Activated gamma-delta T cell treated with Interleukin-2 at 50 U/mL for 16 hours (primary cell): ENCODE results near the gene SNAP25.

Experiments used
- DNase-seq: peaks from one replicate; pipeline ENCODE4 v3.0.0-alpha.2; 2020

Gene SNAP25

DNA sequence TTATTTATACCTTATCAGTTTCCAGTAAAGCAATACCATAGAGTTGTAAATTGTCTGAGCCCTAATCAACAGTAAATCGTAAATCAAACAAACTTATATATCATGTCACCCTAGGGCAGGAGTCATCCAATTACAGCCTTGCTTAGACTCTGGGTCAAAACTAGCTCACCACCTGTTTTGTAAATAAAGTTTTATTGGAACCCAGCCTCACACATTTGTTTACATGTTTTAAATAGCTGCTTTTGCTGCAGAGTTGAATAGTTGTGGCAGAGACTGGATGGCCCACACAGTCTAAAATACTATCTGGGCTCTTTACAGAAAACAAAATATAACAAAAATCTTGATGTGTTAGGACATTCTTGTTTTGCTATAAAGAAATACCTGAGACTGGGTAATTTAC lies 121.0 kb downstream of the SNAP25 start:
- DNase-seq, result no peak

DNA sequence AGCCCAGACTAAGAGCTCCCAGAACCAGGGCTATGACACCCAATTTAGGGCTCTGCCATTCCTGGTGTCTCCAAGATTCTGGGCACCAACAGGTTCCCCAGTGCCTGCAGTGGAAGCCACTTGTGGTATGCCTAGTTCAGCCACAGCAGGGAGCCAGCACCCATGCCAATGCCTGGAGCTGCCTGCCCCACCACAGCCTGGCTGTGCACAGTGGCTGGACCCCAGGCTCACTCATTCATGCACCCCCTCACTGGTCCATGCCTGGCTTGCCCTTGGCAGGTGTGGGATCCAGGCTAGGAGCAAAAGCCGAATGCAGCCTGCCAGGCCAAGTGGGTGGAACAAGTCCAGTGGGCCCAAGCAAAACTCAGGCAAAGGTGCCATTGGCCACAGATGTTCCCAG lies 123.5 kb downstream of the SNAP25 start:
- DNase-seq, result no peak

DNA sequence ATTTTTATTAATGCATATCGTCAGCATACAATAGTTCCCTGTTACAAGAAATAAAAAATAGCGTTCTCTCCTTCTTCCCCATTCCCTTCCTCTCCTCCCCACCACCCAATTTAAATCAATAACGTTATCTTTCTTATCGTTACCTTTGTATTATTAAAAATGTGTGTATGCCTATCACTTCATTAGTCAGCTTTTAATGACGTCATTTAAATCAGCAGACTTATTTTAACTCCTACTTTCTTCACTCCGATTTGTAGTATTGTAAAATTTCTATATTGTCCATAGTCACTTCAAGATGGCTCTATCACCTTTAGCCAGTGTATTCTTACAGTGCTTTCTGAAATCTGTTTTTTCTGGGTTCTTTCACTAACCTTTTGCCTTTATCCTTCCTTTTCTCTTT lies 126.3 kb downstream of the SNAP25 start:
- no peak for DNase-seq

DNA sequence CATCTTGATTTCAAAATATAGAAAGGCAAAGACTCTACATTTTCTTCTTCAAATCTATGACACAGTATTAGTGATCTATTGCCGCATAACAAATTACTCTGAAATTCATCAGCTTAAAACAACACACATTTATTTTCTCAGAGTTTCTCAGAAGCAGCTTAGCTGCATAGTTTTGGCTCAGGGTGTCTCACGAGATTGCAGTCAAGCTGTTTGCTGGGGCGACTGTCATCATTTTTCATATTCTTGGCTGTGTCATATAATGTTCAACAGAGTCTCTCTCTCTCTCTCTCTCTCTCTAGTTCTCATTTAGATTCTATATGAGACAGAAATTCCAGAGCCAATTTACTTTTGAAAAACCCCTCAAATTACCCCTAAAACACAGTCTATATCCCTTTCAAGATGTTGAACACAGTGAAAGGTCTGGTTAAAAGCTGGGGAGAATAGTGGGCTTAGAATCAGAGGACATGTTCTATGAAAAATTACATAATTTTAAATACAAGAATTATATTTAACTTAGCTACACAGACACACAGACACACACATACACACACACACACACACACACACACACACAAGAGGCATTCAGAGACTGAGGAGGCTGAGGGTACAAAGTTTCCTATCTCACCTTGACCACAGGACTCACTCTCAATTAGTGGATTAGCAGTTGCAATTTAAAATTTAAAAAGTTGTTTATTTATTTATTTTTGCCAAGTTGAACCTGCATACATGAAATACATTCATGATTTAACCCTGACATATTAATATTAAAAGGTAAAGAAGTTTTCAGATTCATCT lies 128.7 kb downstream of the SNAP25 start:
- no peak for DNase-seq

DNA sequence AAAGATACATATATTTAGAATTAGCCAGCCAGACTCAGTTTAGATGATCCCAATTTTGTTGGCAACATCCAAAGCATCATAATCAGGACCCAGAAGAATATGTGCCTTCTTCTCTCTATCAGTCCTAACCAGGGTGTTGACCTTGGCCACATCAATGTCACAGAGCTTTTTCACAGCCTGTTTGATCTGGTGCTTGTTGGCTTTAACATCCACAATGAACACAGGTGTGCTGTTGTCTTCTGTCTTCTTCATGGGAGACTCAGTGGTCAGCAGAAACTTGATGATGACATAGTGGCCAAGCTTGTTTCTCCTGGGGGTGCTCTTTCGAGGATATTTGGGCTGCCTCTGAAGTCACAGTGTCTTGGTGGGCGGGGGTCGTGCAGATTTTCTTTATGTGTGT lies 130.5 kb downstream of the SNAP25 start:
- DNase-seq, result no peak

DNA sequence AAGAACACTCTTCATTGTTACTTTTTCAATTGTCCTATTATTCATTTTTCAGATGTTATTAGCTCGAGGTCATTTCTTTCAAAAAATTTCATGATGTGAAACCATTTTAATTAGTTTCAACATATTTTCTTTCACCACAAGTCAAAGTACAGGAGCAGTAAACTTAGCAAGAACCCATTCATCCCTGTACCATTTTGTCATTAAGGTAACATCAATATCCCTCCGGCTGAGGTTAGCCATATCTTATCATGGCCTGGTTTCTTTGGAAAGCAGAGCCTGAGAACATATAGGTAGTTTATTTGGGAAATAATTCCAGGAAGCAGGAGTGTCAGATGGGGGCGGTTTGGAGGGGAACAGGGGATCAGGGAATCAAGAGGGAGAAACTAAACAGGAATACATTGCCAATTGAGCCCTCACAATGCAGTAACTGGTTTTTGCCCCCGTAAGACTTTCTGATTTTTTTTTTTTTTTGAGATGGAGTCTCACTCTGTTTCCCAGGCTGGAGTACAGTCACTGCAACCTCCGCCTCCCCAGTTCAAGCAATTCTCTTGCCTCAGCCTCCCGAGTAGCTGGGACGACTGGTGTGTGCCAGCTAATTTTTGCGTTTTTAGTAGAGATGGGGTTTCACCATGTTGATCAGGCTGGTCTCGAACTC lies 131.7 kb downstream of the SNAP25 start:
- DNase-seq, result no peak

DNA sequence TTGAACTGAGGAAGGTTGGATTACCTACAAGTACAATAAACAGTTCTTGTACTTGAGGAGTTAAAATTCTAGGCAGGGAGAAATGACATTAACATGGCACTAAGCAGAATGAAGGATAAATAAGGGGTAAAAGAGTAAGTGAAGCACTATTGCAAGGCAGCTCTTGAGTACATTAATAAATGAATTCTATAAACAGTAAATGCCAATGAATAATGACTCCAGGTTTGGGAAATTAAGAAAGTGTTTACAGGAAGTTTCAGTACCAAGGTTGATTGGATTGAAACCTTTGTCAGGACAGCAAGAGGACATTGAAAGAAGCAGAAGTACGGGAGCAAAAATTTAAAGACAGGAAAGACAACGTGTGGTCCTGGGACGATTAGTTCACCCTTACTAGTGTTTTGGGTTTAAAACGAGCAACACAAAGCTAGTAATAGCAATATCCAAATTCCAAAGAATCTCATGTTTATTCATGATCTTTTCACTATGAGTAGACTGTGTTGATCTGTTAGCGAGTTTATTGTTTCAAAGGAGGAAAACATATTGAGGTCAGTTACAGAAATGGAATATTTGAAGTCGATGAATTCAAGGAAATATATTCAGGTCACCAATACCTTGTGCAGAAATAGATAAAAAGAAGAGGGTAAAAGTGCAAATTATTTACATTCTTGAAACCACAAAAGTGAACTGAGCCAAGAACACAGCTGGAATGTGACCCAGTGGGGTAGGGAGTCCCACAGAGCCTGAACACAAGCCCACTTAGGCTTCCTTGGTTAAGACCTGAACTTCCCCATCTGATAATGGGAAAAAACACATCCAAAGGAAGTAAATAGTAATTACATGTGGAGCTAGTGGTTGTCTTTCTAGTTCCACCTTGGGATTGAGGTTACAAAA lies 134.5 kb downstream of the SNAP25 start:
- DNase-seq, result no peak

DNA sequence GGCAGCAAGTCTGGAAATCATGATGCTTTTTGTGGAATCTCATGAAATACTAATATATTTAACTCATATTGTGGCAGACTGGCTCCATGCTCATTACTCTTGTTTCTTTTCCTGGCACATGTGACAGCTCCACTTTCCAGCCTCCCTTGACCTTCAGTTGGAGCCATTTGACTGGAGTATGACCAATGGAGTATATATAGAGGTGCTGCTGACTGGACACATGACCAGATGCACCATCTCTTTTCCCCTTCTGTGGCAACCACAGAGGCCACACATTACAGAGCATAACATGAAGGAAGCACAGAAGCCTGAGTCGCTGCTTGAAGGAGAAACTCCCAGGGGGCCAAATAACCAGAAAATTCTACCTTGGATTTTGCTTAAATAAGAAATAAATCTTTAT lies 138.0 kb downstream of the SNAP25 start:
- DNase-seq, result no peak
